Testis (tissue), 2 donors: ENCODE results near the gene PDS5B.

ENCODE experiments used
- CTCF ChIP-seq, 3 experiments: fragments of 450-650 bp in 2 of 3; fragments of 200-600 bp in 1 of 3; sonication (generic) in 1 of 3; IDR thresholded peaks; one replicate each; pipeline ENCODE4 v1.5.1; 2016 to 2019; ENCODE audit warnings: antibody characterized with exemption in 3 of 3, mild to moderate bottlenecking in 2 of 3, moderate library complexity in 1 of 3
- POLR2A ChIP-seq: fragments of 450-650 bp; IDR thresholded peaks from one replicate; pipeline ENCODE4 v1.6.1; 2017; ENCODE audit warnings: antibody characterized with exemption, mild to moderate bottlenecking, moderate library complexity

GRCh38 chr13:32735859-32736258 lies 149.6 kb downstream of the PDS5B start:
- no peak for TF ChIP-seq CTCF (IDR thresholded peaks at IDR 0.05)
- no peak for TF ChIP-seq POLR2A
